ENCODE data around the gene PGAP3. TPM values are rescaled to one million over a fixed set of nuclear protein-coding genes. Genes with fewer than 3 reads are reported as not detected.
A peak's percentile ranks its signal among the peaks of the same experiment; 100 is the strongest.

Gene PGAP3
- total and polyA plus RNA-seq, 8 donors: 3.2 to 42.9 (median 16.3) TPM

DNA sequence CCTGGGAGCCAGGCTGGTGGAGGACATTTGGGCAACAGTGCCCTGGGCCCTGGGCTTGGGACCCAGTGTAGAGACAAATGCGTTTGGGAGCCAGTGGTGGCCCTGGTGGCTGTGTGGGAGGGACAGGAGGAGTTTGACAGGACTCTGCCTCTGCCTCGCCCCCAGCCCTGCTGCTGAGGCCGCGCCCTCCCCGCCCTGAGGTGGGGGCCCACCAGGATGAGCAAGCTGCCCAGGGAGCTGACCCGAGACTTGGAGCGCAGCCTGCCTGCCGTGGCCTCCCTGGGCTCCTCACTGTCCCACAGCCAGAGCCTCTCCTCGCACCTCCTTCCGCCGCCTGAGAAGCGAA is 34.6 kb downstream of the PGAP3 start:
- no peak for DNase-seq
- H3K27ac ChIP-seq: peak overlapping the region in 4 of 5 donors; percentile 5 to 52 (median 36)

DNA sequence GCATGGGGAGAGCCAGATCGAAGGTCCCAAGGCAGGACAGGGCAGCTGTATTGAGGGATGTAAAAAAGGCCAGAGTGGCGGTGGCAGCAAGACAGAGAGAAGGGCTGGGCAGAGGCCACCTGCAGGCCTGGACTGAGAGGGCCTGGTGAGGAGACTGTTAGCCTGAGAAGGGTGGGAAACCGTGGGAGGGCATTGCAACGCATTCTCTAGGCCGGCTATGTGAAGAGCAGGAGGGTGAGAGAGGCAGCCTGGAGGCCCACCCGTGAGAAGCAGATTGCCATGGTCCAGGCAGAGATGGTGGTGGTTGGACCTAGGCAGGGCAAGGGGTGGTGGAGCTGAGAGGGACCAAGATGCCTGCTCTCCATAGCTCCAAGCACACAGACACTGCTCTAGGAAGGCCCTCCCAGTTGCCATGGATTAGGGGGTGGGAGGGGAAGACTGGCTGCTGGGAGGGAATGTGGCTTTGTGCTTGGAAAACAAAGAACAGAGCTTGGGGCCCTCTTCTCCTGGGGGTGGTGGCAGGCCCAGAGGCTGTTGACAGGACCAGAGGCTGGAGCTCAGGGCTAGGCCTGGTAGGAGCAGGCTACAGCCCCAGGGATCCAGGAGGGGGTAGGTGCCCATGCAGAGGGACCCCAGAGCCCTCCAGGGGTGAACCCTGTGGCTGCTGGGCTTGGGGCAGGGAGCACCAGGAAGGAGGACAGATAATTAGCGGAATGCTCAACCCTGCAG is 35.1 kb downstream of the PGAP3 start:
- 42 to 59% (median 46%) methylated on average over 7 of the region's 7 CpGs for WGBS, 5 donors
- DNase-seq: peak in 1 of 2 donors; percentile 62
- peaks cover 0 to 43% (median 34%) of the 10 kb centered on the region in 4 donors for H3K36me3 ChIP-seq
- intact Hi-C loops (cut with DNase I; ENCODE audit: low total_unique reads): no loop called here
- H3K4me1 ChIP-seq: peaks cover 18 to 46% (median 26%) of the 10 kb centered on the region in 4 donors
- no peak for TF ChIP-seq POLR2AphosphoS5 (IDR thresholded peaks at IDR 0.05)
- no peak for TF ChIP-seq EP300 (IDR thresholded peaks at IDR 0.05)
- TF ChIP-seq, protein P1, sequence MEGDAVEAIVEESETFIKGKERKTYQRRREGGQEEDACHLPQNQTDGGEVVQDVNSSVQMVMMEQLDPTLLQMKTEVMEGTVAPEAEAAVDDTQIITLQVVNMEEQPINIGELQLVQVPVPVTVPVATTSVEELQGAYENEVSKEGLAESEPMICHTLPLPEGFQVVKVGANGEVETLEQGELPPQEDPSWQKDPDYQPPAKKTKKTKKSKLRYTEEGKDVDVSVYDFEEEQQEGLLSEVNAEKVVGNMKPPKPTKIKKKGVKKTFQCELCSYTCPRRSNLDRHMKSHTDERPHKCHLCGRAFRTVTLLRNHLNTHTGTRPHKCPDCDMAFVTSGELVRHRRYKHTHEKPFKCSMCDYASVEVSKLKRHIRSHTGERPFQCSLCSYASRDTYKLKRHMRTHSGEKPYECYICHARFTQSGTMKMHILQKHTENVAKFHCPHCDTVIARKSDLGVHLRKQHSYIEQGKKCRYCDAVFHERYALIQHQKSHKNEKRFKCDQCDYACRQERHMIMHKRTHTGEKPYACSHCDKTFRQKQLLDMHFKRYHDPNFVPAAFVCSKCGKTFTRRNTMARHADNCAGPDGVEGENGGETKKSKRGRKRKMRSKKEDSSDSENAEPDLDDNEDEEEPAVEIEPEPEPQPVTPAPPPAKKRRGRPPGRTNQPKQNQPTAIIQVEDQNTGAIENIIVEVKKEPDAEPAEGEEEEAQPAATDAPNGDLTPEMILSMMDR (IDR thresholded peaks at IDR 0.05): no peak
- no peak for TF ChIP-seq POLR2A (IDR thresholded peaks at IDR 0.05)
- H3K27me3 ChIP-seq: no peaks in the 10 kb centered on the region
- peak overlapping the region; percentile 5 to 52 (median 35) for H3K27ac ChIP-seq
- H3K9me3 ChIP-seq: no peaks in the 10 kb centered on the region
- no peak overlapping the region for H3K4me3 ChIP-seq

More for the DNA sequence above, 34.6 kb downstream of the PGAP3 start:
- WGBS, 5 donors: 65 to 80% (median 75%) methylated on average over 8 to 12 of the region's 12 CpGs
- intact Hi-C loops (cut with DNase I; ENCODE audit: low total_unique reads): no loop called here
- Histone ChIP-seq H3K36me3 (peaks cover 3 to 48% (median 40%) of the 10 kb centered on the region in 4 donors), H3K9me3 (no peaks in the 10 kb centered on the region), H3K27me3 (no peaks in the 10 kb centered on the region), H3K4me1 (peaks cover 18 to 46% (median 26%) of the 10 kb centered on the region in 4 donors), H3K4me3 (no peak overlapping the region)
- TF ChIP-seq EP300 (IDR thresholded peaks at IDR 0.05) (no peak), POLR2AphosphoS5 (IDR thresholded peaks at IDR 0.05) (no peak), POLR2A (IDR thresholded peaks at IDR 0.05) (no peak)
- TF ChIP-seq, protein P1 (IDR thresholded peaks at IDR 0.05): no peak

DNA sequence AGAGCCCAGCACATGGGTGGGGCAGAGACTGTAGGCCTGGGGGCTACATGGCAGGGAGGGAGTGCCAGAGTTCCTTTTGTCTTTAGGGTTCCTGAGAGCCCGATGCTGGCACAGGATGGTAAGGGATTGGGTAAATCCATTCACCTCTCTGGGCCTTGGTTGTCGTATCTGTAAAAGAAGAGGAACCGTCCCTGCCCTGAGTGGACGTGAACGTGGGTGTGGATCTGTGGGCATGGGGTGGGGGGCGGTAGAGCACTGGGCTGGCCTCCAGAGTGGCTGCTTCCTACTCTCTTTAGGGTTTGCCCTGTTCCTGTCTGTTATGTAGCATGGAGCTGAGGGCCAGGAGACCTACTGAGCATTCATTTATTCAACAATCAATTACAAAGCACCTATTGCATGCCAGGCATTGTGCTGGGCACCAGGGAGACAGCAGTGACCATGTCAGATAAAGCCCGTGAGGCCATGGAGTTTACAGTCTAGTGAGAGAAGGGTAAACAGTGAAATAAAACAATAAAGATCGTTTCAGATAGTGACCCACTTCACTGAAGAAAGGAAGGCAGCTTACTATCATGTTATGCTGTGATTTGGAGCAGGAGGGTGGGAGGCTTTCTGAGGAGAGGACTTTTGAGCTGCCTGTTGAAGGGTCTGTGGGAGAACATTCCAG is 35.8 kb downstream of the PGAP3 start:
- Histone ChIP-seq H3K4me3 (no peak overlapping the region), H3K27ac (peak overlapping the region; percentile 9 to 52 (median 35)), H3K27me3 (no peaks in the 10 kb centered on the region), H3K36me3 (peaks cover 0 to 36% (median 28%) of the 10 kb centered on the region in 4 donors), H3K4me1 (peaks cover 18 to 46% (median 26%) of the 10 kb centered on the region in 4 donors), H3K9me3 (no peaks in the 10 kb centered on the region)
- intact Hi-C loops (cut with DNase I; ENCODE audit: low total_unique reads): no loop called here
- no peak for TF ChIP-seq EP300 (IDR thresholded peaks at IDR 0.05)
- no peak for TF ChIP-seq POLR2A (IDR thresholded peaks at IDR 0.05)
- TF ChIP-seq, protein P1 (IDR thresholded peaks at IDR 0.05): no peak
- TF ChIP-seq POLR2AphosphoS5 (IDR thresholded peaks at IDR 0.05): no peak
- 34 to 62% (median 40%) methylated on average over 7 to 8 of the region's 8 CpGs for WGBS, 5 donors
- DNase-seq: no peak

DNA sequence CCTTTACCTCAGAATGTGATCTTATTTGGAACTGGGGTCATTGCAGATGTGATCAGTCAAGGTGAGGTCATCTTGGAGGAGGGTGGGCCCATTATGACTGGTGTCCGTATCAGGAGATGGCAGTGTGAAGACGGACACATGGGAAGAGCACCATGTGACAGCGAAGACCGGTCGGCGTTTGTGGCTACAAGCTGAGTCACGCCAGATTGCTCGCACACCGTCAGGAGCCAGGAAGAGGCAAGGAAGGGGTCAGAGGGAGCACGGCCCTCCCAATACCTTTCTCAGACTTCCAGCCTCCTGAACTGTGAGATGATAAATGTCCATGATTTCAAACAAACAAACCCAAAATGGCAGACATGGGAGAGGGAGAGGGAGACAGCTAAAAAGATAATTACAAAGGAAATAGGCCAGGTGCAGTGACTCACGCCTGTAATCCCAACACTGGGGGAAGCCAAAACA is 37.7 kb downstream of the PGAP3 start:
- TF ChIP-seq, protein P1 (IDR thresholded peaks at IDR 0.05): no peak
- no peak for TF ChIP-seq EP300 (IDR thresholded peaks at IDR 0.05)
- no peak for TF ChIP-seq POLR2AphosphoS5 (IDR thresholded peaks at IDR 0.05)
- no peak for TF ChIP-seq POLR2A (IDR thresholded peaks at IDR 0.05)
- H3K9me3 ChIP-seq: no peaks in the 10 kb centered on the region
- no peak overlapping the region for H3K27ac ChIP-seq
- H3K27me3 ChIP-seq: no peaks in the 10 kb centered on the region
- intact Hi-C loops (cut with DNase I; ENCODE audit: low total_unique reads): no loop called here
- H3K36me3 ChIP-seq: peaks cover 0 to 17% (median 13%) of the 10 kb centered on the region in 4 donors
- no peak for DNase-seq
- H3K4me1 ChIP-seq: peaks cover 18 to 47% (median 26%) of the 10 kb centered on the region in 4 donors
- 89 to 96% (median 91%) methylated on average over 11 of the region's 11 CpGs for WGBS, 5 donors
- H3K4me3 ChIP-seq: no peak overlapping the region
